T-helper 22 cell (primary cell): ENCODE measurements around the gene RNU7-1.
"Not testable (repeated sequence)": the region's sequence is repeated elsewhere in the genome, so short reads cannot be mapped to it uniquely, and the experiment has no call there.

Experiments
- DNase-seq: peaks from one replicate; pipeline ENCODE4 v3.0.0-alpha.2; 2020; ENCODE audit warnings: low read depth

The RNU7-1 gene

DNA sequence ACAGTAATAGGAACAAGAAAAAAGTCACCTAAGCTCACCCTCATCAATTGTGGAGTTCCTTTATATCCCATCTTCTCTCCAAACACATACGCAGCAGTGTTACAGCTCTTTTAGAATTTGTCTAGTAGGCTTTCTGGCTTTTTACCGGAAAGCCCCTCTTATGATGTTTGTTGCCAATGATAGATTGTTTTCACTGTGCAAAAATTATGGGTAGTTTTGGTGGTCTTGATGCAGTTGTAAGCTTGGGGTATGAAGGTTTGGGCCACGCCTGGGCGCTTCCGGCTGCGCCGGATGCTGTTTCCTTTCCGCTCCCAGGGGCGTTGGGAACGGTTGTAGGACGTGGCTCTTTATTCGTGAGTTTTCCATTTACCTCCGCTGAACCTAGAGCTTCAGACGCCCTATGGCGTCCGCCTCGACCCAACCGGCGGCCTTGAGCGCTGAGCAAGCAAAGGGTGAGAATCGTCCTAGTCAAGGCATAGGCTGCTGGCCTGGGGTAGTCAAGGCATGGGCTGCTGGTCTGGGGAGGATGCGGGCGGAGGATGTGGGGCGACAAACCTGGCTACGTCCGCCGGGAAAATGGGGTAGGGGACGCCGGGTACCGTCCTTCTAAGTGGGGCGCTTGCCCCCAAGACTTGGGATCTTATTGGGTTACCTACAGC lies at the start of gene RNU7-1, which contains the start of gene C12orf57:
Gene RNU7-1, plus strand, starts transcription at position 95 of the 659 bp plus-strand sequence.
Gene C12orf57, plus strand, starts transcription at position 301 of the 659 bp plus-strand sequence. Its CDS starts 100 bp downstream, at position 401.
- DNase-seq, result peak; percentile 56

DNA sequence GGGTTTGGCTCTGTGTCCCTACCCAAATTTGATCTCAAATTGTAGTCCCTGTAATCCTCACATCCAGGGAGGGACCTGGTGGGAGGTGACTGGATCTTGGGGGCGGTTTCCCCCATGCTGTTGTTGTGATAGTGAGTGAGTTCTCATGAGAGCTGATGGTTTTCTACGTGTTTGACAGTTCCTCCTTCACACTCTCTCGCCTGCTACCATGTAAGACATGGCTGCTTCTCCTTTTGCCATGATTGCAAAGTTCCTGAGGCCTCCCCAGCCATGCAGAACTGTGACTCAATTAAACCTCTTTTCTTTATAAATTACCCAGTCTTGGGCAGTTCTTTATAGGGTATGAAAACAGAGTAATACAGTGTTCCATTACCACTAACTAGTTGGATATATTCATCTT lies 49.3 kb upstream of the RNU7-1 start:
- DNase-seq, result no peak

DNA sequence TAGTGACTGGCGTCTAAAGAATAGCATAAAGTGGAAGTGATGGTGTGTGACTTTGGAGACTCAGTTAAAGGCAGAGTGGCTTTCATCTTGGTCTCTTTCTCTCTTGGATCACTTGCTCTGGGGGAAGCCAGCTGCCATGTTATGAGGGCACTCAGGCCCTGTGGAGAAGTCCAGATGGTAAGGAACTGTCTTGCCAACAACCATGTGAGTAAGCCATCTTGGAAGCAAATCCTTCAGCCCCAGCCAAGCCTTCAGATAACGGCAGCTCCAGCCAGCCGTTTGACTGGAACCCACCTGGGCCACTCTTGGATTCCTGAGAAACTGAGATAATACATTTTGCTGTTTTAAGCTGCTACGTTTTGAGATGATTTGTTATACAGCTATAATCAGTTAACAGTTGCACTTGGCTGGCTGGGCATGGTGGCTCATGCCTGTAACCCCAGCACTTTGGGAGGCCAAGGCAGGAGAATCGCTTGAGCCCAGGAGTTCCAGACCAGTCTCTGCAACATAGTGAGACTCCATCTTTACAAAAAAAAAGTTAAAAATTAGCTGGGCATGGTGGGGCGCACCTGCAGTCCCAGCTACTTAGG lies 46.7 kb upstream of the RNU7-1 start:
- DNase-seq, result no peak

DNA sequence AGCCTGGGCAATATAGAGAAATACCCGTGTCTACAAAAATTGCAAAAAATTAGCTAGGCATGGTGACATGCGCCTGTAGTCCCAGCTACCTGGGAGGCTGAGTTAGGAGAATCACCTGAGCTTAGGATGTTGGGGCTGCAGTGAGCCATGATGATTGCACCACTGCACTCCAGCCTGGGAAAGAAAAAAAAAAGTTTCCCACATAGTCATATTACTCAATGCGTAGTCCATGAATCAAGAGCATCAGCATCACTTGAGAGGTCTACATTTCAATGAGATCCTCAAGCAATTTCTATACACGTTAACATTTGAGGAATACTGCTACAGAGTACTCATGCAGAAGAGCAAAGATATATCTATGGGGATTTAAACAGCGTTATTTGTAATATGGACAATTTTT lies 44.2 kb upstream of the RNU7-1 start:
- no peak for DNase-seq

DNA sequence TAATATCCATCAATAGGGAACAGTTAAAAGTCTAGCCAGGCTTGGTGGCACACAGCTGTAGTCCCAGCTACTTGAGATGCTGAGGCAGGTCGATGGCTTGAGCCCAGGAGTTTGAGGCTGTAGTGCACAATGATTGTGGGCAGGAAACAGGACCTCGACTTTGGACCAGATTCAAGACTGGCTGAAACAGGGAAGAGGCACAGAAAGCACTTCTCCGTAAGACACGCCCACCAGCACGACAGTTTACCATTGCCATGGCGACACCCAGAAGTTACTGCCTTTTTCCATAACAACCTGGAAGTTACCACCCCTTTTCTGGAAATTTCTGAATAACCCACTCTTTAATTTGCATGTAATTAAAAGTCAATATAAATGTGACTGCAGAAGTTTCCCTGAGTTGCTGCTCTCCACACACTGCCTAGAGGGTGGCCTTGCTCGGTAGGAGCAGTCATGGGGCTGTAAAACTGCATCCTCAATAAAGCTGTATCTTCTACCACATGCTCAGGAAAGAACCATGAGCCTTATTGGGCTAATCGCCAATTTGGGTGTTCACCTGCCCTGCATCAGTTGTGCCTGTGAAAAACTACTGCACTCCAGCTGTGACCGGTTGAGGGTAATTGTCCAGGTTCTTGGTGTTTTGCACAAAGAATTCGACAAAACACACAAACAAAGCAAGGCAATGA lies 43.6 kb upstream of the RNU7-1 start:
- no peak for DNase-seq

DNA sequence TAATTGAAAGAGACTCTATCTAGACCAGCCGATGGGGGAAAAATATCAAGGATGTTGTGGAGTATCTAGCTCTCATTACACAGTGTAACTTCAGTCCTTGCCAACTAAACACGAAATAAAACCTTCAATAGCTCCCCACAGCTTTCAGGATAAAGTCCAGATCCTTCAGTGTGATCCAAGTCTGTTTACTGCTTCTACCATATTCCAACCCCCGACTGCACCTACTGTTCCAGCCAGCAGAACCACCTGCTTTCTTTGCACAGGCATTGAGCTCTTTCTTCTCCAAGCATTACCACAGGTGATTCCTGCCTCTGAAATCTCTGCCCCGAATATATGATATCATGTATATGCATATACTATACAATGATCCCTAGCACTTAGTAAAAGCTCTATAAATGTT lies 41.2 kb upstream of the RNU7-1 start:
- no peak for DNase-seq

DNA sequence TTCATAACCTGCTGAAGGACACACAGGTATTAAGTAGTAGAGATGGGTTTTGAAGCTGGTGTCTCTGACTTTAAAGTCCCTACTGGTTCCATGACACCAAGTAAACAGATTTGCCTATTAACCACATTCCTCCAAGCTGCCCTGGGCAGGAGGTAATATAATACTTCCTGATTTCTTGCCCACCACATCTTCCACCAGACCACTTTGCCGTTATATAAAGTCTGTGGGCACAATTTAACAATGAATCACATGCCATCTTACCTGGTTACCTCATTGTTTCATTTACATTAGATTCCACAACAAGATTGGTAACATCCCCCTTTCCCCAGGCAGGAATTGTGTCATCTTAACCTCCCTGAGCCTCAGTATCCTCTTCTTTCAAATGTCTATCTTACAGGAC lies 39.9 kb upstream of the RNU7-1 start:
- DNase-seq, result no peak

DNA sequence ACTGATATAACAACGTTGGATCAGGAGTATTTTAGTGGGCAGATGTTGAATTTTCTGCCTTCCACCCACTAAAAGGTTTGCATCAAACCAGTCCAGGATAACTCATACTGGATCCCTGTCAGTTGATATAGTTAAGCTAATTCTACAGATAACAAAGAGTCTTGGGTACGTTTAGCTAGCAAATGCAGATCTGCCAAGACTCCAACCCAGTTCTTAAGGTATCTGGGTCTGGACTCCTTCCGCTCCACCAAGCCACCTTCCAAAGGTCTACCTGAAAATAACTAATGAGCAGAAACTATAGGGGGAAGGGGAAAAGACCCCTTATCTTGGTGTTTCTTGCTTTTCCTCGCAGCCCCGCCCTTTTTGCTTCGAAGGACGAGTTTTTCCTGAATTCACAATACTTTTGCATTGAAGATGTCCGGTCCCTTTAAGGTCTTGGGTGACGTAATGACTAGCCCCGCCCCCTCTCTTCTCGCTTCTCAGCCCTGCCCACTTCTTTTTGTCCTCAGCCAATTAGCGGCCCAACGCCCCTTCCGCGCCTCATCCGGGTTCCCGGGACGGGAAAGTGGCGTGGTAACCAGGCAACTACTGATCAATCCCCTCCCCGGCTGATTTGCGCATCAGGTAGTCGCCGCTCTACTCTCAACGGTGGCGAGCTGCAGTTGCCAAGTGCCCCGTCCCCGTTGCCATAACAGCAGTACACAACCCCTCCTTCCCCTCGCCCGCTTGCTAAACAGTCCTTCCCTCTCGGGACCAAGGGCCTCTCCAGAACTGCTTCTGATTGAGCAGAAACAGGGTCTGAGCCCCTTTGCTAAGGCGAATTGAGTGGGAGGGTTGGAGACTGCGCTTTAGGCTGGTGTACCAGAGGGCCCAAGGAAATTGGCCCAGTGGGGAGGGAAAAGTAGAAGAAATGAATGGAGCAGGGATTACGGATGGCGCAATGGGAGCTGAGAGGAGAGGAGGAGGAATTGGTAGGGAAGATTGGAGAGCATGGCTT lies 39.0 kb upstream of the RNU7-1 start, which contains the start of gene LRRC23:
Gene LRRC23, plus strand, starts transcription at position 543 of the 997 bp plus-strand sequence. CDS start 812 bp downstream, outside the sequence.
- DNase-seq, result peak; percentile 98

DNA sequence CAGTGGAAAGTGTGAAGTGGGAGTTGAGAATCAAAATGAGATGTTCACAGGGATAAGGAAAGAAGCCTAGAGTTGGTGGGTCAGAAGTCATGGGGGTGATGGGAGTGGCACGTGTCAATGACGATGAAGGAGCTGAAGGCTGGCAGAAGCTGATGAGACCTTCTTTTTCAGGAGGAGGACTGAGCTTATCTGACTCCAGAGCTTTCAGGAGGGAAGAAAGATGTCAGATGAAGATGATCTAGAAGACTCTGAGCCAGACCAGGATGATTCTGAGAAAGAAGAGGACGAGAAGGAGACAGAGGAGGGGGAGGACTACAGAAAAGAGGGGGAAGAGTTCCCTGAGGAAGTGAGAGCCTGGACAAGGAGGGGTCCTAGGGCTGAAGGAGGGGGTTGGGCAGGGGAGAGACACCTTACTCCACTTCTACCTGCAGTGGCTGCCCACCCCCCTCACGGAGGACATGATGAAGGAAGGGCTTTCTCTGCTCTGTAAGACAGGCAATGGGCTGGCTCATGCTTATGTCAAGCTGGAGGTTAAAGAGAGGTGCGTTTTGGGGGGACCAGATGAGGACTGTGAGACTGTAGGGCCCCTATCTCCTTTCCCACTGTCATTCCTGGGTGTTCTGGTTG lies 38.1 kb upstream of the RNU7-1 start:
- no peak for DNase-seq

DNA sequence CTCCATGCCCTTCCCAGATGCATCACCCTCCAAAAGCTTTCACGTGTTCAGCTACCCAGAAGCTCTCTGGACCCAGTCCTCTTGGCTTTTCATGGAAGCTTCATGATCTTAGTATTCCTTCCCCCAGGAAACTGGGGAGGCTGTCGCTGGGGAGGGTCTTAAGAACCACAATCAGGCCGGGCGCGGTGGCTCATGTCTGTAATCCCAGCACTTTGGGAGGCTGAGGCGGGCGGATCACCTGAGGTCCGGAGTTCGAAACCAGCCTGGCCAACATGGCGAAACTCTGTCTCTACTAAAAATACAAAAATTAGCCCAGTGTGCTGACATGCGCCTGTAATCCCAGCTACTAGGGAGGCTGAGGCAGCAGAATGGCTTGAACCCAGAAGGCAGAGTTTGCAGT lies 35.5 kb upstream of the RNU7-1 start:
- not testable (repeated sequence) for DNase-seq

DNA sequence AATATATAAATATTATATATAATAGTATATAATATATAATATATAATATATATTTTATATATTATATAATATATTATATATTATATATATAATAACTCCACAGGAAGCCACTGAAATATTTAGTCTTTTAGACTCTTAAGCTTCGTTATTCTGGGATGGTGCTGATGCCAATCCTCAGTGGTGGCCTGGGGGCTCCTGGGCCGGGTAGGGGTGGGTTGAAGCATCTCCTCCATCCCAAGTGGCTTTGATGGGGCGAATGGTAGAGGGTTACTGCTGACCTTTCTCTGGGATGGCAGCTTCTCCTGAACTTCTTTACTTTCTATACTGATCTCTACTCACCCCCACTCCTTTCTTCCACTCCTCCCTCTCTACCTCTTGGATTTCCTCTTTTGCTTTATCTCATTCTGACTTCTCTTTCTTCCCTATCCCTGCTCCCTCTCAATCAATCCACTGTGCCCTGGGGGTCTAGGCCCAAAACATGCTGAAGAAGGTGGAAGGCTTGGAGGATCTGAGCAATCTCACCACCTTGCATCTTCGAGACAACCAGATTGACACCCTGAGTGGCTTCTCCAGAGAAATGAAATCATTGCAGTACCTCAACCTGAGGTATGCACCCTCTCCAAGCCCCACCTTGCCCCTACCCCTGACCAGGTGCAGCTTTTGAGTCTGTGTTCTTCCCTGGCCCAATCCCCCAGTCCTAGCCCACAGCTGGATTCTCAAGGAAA lies 34.0 kb upstream of the RNU7-1 start:
- DNase-seq, result no peak

DNA sequence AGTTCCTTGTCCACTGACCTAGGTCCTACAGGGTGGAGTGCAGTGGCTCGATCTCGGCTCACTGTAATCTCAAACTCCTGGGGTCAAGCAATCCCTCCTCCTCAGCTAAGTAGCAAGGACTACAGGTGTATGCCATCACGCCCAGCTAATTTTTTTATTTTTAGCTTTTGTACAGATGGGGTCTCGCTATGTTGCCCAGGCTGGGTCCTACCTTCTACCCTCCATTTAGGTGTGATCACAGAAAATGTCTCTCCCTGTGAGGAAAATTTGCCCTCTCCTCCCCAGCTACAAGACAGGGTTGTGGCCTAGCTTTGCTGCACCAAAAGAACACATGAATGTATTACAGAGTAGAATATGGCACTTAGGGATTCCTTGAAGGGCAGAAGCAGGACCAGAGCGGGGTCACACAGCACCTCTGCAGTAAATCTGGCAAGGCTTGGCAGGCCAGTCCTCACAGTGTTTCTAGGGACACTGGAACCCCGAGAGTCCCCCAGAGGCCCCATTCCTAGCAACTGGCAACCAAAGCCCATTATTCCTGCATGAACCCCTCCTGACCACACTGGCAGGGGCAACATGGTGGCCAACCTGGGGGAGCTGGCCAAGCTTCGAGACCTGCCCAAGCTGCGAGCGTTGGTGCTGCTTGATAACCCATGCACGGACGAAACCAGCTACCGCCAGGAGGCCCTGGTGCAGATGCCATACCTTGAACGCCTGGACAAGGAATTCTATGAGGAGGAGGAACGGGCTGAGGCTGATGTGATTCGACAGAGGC lies 31.3 kb upstream of the RNU7-1 start:
- no peak for DNase-seq

DNA sequence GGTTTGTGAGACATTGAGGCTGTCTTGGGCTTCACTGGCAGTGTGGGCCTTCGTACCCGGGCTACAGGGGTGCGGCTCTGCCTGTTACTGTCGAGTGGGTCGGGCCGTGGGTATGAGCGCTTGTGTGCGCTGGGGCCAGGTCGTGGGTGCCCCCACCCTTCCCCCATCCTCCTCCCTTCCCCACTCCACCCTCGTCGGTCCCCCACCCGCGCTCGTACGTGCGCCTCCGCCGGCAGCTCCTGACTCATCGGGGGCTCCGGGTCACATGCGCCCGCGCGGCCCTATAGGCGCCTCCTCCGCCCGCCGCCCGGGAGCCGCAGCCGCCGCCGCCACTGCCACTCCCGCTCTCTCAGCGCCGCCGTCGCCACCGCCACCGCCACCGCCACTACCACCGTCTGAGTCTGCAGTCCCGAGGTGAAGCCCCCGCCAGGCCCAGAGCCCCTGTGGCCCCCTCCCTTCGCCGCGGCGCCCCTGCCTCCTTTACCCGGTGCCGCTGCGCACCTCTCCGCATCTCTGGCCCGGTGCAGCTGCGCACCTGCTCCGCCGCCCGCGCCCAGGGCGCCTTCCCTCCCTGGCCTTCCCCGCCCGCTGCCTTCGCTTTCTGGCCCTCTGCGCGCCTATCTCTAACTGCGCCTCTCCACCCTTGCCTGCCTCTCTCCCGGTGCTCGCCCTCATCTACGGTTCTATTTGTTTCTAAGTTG lies 29.2 kb upstream of the RNU7-1 start, which contains the start of gene ENO2:
Gene ENO2, plus strand, starts transcription at position 335 of the 701 bp plus-strand sequence. CDS start 1,253 bp downstream, outside the sequence.
- DNase-seq, result peak; percentile 82

DNA sequence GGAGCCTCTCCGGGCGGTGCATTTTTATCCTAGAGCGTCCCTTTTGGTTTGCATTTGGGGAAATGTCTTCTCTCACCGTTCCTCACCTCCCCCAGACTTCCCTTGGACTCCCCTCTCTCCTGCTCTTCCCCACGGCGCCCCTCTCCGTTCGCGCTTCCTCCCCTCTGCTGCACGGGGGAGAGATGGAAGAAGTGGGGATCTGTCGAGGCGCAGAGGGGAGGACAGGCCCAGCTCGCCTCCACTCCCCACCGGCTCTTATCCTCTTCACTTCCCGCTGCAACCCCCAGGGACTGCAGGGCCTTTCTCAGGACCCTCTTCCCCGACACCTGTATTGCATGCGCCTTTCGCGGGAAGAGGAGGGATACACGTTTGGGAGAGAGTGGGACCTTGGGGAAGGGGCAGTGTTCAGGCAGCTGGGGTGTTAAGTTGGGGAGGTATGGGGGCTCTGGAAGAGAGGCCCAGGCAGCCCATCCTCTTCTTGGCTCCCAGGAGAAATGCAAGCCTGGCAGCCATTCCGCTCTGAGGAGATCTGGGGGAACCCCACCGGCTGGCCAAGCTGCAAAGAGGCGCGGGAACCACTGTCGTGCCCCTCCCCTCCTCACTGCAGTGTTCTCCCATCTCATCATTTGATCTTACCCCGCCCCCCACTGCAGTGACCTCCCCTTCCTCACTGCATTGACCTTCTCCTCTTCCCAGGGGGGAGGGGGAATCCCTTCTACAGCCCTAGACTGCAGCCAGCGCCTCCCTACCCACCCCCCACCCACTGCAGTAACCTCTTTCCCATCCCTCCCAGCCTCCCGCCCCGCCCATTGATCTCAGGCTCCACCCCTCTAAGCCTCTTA lies 28.4 kb upstream of the RNU7-1 start:
- no peak for DNase-seq

DNA sequence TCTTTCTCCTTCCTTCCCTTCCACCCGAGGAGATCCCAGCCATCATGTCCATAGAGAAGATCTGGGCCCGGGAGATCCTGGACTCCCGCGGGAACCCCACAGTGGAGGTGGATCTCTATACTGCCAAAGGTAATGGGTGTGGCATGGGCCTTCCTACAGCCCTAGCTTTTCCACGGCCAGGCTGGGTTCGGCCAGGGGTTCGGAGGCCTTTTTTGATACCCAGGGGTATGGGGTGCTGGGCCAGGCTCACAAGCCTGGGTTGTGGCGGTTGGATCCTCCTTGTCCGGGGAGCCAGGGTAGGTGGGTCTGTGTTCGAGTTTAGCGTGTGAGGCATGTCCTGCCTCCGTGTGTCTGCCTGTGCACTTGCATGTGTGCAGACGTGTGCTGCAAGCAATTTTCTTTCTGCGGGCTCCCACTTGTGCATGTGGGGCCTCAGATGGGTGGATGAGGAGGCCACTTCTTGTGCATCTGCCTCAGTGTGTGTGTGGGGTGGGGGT lies 27.8 kb upstream of the RNU7-1 start:
- no peak for DNase-seq

DNA sequence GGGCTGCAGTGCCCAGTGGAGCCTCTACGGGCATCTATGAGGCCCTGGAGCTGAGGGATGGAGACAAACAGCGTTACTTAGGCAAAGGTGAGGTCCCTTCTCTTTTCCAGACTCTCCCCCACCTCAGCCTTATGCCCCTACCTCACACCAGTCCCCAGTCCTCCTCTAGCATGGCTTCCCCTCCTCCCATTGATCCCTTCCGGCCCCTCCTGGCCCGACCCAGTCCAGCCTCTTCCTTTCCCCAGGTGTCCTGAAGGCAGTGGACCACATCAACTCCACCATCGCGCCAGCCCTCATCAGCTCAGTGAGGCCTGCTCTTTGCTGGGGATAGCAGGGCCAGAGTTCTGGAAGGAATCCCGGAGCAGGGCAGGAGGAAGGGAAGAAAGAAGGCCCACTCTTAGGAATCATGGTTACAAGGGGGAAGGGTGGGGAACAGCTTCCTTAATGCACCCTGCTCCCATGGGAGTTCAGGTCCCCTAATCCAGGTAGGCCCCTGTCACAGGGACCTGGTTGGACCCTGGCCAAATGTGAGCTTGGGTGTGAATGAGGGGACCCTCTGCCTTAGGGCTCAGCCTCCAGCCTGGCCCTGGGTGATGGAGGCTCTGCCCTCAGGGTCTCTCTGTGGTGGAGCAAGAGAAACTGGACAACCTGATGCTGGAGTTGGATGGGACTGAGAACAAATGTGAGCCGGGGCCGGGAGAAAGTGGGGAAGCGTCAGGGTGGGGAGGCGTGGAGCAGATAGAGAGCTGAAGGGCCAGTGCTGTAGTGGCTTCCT lies 27.0 kb upstream of the RNU7-1 start:
- DNase-seq, result no peak
